SKM-1 treated with dmso at 0.1 percent for 144 hours (cell line): ENCODE results near the gene AHI1.

ENCODE experiments used
- DNase-seq: peaks from one replicate; lab custom pipeline; 2025; ENCODE audit not compliant: unreplicated experiment; lab: John Stamatoyannopoulos, UW

The AHI1 gene

GRCh38 chr6:135304883-135305282, 192.7 kb downstream of the AHI1 start:
- DNase-seq, result no peak

- DNase-seq, result no peak
Measured at GRCh38 chr6:135301304-135301703, 196.2 kb downstream of the AHI1 start.

- DNase-seq, result no peak
Measured at GRCh38 chr6:135300576-135300975, 197.0 kb downstream of the AHI1 start.

DNA sequence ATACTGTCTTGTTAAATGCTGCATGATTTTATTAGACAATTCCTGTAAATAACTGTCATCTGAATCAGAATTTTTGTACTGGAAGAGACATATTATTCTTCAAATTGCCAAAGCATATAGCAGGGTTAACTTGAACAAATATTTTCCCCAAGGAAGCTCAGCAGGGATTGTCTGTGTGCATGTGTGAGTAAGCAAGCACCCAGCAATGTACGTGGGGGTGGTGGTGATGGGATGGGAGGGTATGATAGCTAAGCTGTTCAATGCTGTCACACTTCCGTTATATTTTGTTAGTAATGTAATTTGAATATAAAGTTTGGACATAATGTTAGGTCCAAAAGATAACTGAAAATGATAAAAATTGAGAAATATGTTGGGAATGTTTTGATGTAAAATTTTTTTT, 198.3 kb downstream of the AHI1 start:
- DNase-seq, result no peak

DNA sequence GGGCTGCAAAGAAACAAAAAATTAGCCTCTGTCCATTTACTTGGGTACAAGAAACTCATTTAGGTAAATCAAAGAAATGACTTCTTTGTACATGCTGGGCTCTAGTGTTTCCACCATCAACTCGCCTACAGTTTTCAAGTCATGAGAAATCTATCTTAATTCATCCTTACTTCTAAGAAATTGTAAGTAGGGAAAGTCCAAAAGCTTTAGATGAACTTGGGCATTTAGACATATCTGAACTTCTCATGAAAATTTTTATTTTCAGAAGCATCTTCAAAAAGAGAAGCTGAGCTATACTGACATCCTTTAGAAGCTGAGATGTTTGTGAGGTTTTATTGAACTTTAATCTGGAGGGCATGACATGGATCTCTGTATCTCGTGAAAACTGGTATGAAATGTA, 199.1 kb downstream of the AHI1 start:
- DNase-seq, result no peak

GRCh38 chr6:135296715-135297114, 200.8 kb downstream of the AHI1 start:
- no peak for DNase-seq

DNA sequence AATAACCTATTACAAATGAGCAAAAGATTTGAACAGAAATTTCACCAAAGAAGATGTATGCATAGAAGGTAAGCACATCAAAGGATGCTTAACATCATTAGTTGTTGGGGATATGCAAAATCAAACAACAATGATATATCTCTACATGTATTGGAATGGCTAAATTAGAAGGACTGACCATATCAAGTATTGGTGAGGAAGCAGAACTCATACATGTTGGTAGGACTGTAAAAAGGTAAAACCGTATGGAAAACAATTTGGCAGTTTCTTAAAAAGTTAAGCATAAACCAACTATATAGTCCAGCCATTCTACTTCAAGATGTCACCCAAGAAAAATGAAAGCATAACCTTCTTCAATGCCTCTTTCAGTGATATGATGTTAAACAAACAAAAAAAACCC, 202.5 kb downstream of the AHI1 start:
- DNase-seq, result no peak

DNA sequence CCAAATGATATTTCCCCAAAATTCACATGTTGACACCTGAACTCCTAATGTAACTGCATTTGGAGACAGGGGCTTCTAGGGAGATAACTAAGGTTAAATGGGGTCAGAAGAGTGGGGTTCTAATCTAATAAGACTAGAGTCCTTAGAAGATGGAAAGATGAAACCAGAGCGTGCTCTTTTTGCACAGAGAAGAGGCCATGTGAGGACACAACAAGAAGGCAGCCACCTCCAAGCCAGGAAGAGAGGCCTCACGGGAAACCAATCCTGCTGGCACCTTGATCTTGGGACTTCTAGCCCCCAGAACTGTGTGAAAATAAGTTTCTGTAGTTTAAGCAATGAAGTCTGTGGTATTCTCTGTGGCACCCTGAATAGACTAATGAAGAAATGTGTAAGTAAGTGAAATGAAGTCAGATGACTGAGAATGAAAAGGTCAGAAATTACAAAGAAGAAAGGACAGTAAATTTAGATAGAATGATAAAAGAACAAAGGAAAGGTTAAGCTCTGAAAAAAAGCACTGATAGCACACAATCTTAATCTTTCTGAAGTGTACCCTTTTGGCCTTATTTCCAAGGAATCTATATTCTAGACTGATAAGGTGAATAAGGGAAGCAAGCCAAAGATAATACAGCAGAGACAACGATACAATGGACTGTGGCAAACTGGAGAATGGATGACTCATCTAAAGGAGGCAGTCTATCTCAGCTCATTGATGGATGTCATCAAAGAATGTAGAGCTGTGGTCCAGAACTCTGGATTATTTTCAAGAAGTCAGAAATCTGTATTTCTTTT, 206.1 kb downstream of the AHI1 start:
- DNase-seq, result no peak

- no peak for DNase-seq
Measured at GRCh38 chr6:135289816-135290215, 207.7 kb downstream of the AHI1 start.

GRCh38 chr6:135286962-135287538, 210.5 kb downstream of the AHI1 start:
- no peak for DNase-seq

- DNase-seq, result no peak
Measured at GRCh38 chr6:135285165-135285564, 212.4 kb downstream of the AHI1 start.

GRCh38 chr6:135283926-135284325, 213.6 kb downstream of the AHI1 start:
- DNase-seq, result no peak

GRCh38 chr6:135282395-135282794, 215.1 kb downstream of the AHI1 start:
- peak; percentile 34 for DNase-seq

DNA sequence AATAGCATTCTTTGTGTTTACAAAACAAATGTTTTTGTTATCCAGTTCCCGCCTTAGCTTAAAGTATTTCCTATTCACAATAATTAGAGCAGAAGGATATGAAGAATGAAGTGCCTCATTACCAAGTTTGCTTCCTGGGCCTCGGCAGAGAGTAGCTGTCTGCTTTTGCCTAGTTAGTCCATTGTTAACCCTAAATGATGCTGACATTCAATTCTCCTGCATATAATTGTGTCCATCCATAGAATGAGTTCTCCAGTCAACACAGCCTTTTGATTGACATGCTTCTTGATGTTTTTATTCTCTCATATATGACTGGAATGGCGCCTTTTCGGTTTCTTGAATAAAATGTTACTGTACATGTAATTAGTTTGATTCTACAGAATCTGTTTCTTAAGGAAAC, 215.6 kb downstream of the AHI1 start:
- no peak for DNase-seq

DNA sequence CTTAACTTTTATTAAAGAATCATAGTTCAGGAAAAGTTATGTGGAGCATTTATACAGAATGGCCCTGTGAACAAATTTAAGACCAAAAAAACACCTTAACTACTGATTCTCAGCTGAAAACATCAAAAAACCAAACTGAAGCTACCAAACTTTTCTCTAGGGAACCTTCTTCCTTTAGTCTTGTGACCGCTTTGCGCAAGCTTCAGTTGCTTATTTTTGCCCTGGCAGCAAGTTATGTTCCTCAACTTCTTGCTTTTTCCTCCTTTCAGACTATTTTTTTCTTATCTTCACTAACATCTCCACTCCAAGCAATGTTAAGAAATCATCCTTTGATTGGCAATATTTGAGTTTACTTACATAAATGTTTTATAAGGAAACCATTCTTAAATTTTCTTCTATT, 216.3 kb downstream of the AHI1 start:
- peak; percentile 91 for DNase-seq

DNA sequence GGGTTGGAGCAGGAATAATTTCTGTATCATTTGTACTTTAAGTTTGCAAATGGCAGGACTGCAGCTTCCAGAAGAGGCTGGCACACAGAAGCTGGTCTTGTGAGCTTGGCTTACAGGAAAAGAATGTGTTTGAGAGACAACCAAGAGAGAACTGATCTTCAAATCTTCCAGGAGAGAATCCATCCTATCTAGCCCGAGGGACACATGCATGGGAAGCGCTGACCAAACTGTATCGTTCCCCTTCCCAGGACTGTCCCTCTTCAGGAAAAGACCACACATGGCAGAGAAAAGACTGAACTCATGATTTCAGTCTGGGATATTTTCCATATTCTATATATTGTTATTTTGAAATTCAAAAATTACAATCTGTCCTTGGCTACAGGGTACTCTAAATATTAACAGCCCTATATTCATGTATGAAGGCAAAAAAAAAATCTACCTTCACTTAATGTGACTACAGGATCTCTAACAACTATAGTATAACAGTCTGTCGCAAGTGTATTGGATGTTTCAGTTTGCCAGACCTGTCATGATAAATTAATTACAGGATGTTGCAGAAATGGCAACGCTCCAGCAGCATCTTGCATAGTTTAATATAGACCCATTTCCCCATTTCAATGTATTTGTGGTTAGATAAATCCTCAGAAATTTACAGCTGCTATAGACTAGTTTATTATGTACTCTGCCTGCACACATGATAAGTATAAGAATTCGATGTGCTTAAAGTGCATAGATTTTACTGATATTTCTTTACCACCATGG, 217.0 kb downstream of the AHI1 start:
- peak; percentile 92 for DNase-seq

- no peak for DNase-seq
Measured at GRCh38 chr6:135277422-135277821, 220.1 kb downstream of the AHI1 start.

- DNase-seq, result no peak
Measured at GRCh38 chr6:135274561-135275293, 222.8 kb downstream of the AHI1 start.

DNA sequence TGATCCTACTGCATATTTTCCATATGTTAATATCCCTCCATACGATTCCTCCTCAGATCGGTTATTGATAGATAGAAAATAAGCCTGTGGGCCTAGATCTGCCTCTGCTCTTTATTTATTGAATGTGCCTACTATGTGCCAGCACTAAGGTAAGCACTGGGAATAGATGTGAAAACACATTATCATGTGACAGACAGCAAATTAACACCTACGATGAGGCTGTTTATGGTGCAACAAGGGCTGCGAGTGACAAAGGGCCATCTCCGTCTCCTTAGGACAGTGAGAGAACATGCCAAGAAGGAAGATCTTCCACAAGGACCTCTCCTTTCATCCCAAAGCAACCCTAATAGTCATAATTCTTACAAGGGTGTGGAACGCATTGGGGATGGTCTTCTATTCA, 225.9 kb downstream of the AHI1 start:
- no peak for DNase-seq

- DNase-seq, result no peak
Measured at GRCh38 chr6:135270676-135271536, 226.6 kb downstream of the AHI1 start.
